MM.1S (cell line): ENCODE measurements around the gene OR2S2.

ENCODE experiments used
- DNase-seq: peaks from one replicate; pipeline ENCODE4 v3.0.0-alpha.2; 2015
- H2AFZ ChIP-seq: fragments of 300-600 bp; sonication (generic); 2 replicates; pipeline ENCODE4 v1.6.0; 2016; ENCODE audit warnings: antibody characterized with exemption, low read length
- H3F3A ChIP-seq: fragments of 300-600 bp; sonication (generic); 2 replicates; pipeline ENCODE4 v1.6.1; 2016; ENCODE audit warnings: mild to moderate bottlenecking, antibody characterized with exemption, low read length, moderate library complexity, mixed read lengths; ENCODE audit not compliant: insufficient read depth
- H3K27ac ChIP-seq: fragments of 300-600 bp; sonication (generic); 2 replicates; pipeline ENCODE4 v1.5.1; 2016; ENCODE audit warnings: mild to moderate bottlenecking, low read length
- H3K27me3 ChIP-seq: fragments of 300-600 bp; sonication (generic); replicated peaks from 2 replicates; pipeline ENCODE4 v1.6.0; 2016; ENCODE audit warnings: low read length; ENCODE audit not compliant: insufficient read depth
- H3K36me3 ChIP-seq: fragments of 300-600 bp; sonication (generic); replicated peaks from 2 replicates; pipeline ENCODE4 v1.6.1; 2016; ENCODE audit warnings: mild to moderate bottlenecking, low read length, mixed read lengths; ENCODE audit not compliant: insufficient read depth
- H3K4me1 ChIP-seq: fragments of 300-600 bp; sonication (generic); 2 replicates; pipeline ENCODE4 v1.6.1; 2016; ENCODE audit warnings: low read length, mixed read lengths
- H3K4me2 ChIP-seq: fragments of 300-600 bp; sonication (generic); 2 replicates; pipeline ENCODE4 v1.6.0; 2016; ENCODE audit warnings: low read depth, low read length
- H3K4me3 ChIP-seq: fragments of 300-600 bp; sonication (generic); 2 replicates; pipeline ENCODE4 v1.5.1; 2016; ENCODE audit warnings: low read length, mixed read lengths
- H3K79me2 ChIP-seq: fragments of 300-600 bp; sonication (generic); 2 replicates; pipeline ENCODE4 v1.6.1; 2016; ENCODE audit warnings: mixed run types, low read length, mixed read lengths
- H3K9ac ChIP-seq: fragments of 300-600 bp; sonication (generic); 2 replicates; pipeline ENCODE4 v1.6.1; 2016; ENCODE audit warnings: low read length, mixed read lengths
- H3K9me2 ChIP-seq: fragments of 300-600 bp; sonication (generic); replicated peaks from 2 replicates; pipeline ENCODE4 v1.6.1; 2016; ENCODE audit warnings: mild to moderate bottlenecking, low read length, mixed read lengths; ENCODE audit not compliant: insufficient read depth
- H3K9me3 ChIP-seq: fragments of 300-600 bp; sonication (generic); replicated peaks from 2 replicates; pipeline ENCODE4 v1.6.1; 2016; ENCODE audit warnings: mild to moderate bottlenecking, low read length, mixed read lengths; ENCODE audit not compliant: insufficient read depth
- H4K20me1 ChIP-seq: fragments of 300-600 bp; sonication (generic); 2 replicates; pipeline ENCODE4 v1.6.1; 2016; ENCODE audit warnings: mild to moderate bottlenecking, low read length, moderate library complexity, mixed read lengths; ENCODE audit not compliant: insufficient read depth
- EZH2 ChIP-seq: fragments of 300-600 bp; sonication (generic); optimal IDR thresholded peaks from 2 replicates; pipeline ENCODE3; 2017; ENCODE audit warnings: low read depth, mild to moderate bottlenecking, antibody characterized with exemption, low read length, mixed read lengths
- EZH2phosphoT487 ChIP-seq: fragments of 300-600 bp; sonication (generic); IDR thresholded peaks from 2 replicates; pipeline ENCODE4 v1.6.1; 2018; ENCODE audit warnings: antibody characterized with exemption, low read length
- TF ChIP-seq, protein P1 (sequence below): fragments of 300-600 bp; sonication (generic); IDR thresholded peaks from 2 replicates; pipeline ENCODE4 v1.5.1; 2016; ENCODE audit warnings: antibody characterized with exemption, low read length, mixed read lengths

Gene OR2S2, protein sequence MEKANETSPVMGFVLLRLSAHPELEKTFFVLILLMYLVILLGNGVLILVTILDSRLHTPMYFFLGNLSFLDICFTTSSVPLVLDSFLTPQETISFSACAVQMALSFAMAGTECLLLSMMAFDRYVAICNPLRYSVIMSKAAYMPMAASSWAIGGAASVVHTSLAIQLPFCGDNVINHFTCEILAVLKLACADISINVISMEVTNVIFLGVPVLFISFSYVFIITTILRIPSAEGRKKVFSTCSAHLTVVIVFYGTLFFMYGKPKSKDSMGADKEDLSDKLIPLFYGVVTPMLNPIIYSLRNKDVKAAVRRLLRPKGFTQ

DNA sequence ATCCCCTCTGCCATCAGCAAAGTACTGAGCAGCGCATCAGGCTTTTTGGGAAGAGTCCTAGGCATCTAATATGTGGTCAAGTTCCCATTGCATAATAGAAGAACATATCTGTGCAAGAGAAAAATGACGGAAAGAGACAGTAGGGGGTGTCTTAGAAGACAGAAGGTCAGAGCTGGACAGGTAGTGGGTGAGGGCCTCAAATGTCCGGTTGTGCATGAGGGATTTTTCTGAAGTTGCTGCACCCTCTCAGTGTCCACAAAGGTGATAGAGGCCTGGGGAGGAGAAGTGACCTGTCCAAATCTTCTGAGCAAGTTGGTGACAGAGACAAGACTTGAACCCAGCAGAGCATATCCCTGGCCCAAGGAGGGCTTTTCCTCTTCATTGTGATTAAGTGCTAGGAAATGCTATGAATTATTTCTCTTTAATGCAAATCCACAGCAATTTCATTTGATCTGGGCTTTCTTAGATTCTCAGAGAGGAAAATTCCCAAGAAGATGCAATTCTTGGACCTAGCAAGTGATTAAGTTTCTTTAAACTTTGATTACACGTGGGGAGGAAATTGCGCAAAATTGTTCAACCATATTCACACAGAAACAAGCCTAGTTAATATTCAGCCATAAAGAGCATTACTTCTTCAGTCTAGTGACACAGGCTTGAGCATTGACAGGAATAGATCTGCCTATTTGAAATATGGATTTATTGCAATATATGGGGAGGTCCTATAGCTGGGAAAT is at the start of gene OR2S2:
OR2S2 (minus strand) TSS at position 51 of the 734 bp plus-strand sequence. CDS start 56 bp downstream, outside the sequence.
- H3K9me3 ChIP-seq, result no peaks in the 10 kb centered on the region
- no peaks in the 10 kb centered on the region for H3K79me2 ChIP-seq
- no peaks in the 10 kb centered on the region for H3K27me3 ChIP-seq
- H3F3A ChIP-seq, result no peaks in the 10 kb centered on the region
- H3K9me2 ChIP-seq, result no peaks in the 10 kb centered on the region
- no peaks in the 10 kb centered on the region for H3K4me1 ChIP-seq
- no peak within 1 kb of the TSS for H3K4me3 ChIP-seq
- H3K27ac ChIP-seq, result no peak within 1 kb of the TSS
- TF ChIP-seq EZH2phosphoT487 (no peak), EZH2 (no peak)
- TF ChIP-seq, protein P1, sequence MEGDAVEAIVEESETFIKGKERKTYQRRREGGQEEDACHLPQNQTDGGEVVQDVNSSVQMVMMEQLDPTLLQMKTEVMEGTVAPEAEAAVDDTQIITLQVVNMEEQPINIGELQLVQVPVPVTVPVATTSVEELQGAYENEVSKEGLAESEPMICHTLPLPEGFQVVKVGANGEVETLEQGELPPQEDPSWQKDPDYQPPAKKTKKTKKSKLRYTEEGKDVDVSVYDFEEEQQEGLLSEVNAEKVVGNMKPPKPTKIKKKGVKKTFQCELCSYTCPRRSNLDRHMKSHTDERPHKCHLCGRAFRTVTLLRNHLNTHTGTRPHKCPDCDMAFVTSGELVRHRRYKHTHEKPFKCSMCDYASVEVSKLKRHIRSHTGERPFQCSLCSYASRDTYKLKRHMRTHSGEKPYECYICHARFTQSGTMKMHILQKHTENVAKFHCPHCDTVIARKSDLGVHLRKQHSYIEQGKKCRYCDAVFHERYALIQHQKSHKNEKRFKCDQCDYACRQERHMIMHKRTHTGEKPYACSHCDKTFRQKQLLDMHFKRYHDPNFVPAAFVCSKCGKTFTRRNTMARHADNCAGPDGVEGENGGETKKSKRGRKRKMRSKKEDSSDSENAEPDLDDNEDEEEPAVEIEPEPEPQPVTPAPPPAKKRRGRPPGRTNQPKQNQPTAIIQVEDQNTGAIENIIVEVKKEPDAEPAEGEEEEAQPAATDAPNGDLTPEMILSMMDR, result no peak
- H2AFZ ChIP-seq, result no peak within 1 kb of the TSS
- H3K36me3 ChIP-seq, result no peaks in the 10 kb centered on the region
- H4K20me1 ChIP-seq, result no peaks in the 10 kb centered on the region
- no peak for DNase-seq
- no peak within 1 kb of the TSS for H3K4me2 ChIP-seq
- no peak within 1 kb of the TSS for H3K9ac ChIP-seq

DNA sequence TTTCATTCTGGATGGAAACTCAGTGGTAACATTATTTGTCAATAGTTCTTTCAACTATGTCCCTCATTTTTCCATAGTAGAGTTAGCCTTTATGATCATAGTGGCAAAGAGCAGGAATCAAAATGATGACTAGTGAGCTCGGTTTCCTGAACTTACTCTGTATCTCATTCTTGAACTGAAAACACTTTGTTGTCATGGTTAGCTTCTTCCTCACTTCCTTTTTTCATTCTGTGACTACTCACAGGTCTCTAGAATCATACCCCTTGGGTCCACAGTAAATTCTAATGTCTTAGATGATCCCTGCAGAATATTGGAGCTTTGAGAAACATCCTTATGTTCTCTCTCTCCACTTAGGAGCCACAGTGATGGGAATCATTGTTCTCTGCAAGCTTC is 49.4 kb upstream of the OR2S2 start:
- Histone ChIP-seq H3K4me3 (no peak overlapping the region), H3K9ac (no peak overlapping the region), H3K4me2 (no peak overlapping the region), H3K4me1 (peaks cover 9% of the 10 kb centered on the region), H2AFZ (no peak overlapping the region), H3F3A (no peaks in the 10 kb centered on the region), H3K79me2 (no peaks in the 10 kb centered on the region), H3K27me3 (no peaks in the 10 kb centered on the region), H3K9me3 (no peaks in the 10 kb centered on the region), H3K9me2 (no peaks in the 10 kb centered on the region), H3K36me3 (no peaks in the 10 kb centered on the region), H4K20me1 (no peaks in the 10 kb centered on the region), H3K27ac (no peak overlapping the region)
- DNase-seq, result no peak
- TF ChIP-seq EZH2 (no peak), EZH2phosphoT487 (no peak)
- TF ChIP-seq, protein P1, result no peak

DNA sequence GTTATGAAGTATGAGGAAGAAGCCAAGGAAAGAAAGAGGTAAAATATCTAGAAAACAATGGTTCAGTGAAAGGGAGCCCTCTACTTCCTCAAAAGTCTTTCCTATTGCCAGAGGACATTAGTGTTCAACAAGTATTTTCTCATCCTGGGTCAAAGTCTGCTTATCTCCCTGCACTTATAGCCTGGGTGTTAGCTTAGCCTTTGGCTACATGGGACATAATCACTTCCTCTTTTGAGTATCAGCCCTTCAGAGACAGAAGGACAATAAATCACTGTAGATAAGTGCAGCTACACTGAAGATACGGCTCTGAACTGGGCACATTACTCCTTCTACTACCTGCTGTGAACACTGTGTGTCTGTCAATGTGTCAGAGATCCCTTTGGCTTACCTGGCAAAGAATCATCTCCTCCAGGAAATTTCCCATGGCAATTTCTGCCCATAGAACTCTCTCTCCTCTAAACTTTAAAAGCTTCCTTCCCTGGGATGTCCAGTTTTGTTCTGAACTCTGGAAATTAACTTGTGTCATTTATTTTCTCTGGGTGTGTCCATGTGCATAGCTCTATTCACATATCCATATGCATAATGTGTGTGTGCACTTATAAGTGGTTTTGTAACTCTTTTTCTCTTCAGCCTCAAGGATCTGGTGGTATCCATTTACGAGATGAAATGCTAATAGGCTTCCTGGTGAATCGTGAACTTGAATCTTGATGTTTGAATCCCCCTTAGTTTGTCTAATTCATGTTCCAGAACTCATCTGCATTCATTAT is 48.8 kb upstream of the OR2S2 start:
- H3K79me2 ChIP-seq, result no peaks in the 10 kb centered on the region
- H3F3A ChIP-seq, result no peaks in the 10 kb centered on the region
- no peaks in the 10 kb centered on the region for H4K20me1 ChIP-seq
- no peak overlapping the region for H3K4me3 ChIP-seq
- H3K4me2 ChIP-seq, result no peak overlapping the region
- H3K9ac ChIP-seq, result no peak overlapping the region
- no peak overlapping the region for H2AFZ ChIP-seq
- H3K9me2 ChIP-seq, result no peaks in the 10 kb centered on the region
- H3K4me1 ChIP-seq, result peaks cover 9% of the 10 kb centered on the region
- DNase-seq, result no peak
- no peak overlapping the region for H3K27ac ChIP-seq
- no peak for TF ChIP-seq EZH2phosphoT487
- TF ChIP-seq, protein P1, result no peak
- no peak for TF ChIP-seq EZH2
- no peaks in the 10 kb centered on the region for H3K9me3 ChIP-seq
- H3K27me3 ChIP-seq, result no peaks in the 10 kb centered on the region
- H3K36me3 ChIP-seq, result no peaks in the 10 kb centered on the region
